Astrocyte (in vitro differentiated cells and primary cell): ENCODE measurements around the gene RNF214. TPM values are rescaled to one million over a fixed set of nuclear protein-coding genes. Genes with fewer than 3 reads are reported as not detected.

Source experiments
- DNase-seq: peaks from one replicate; pipeline ENCODE4 v3.0.0-alpha.2; 2010; ENCODE audit warnings: low read depth
- FAIRE-seq: peaks from 2 replicates; lab custom pipeline; 2011; peaks lifted over from hg19 to GRCh38; lab: Jason Lieb, UNC
- H2AFZ ChIP-seq: 2 replicates; pipeline ENCODE4 v1.6.0; 2012; ENCODE audit warnings: low read depth, low read length, inconsistent platforms
- H3K27ac ChIP-seq: 2 replicates; pipeline ENCODE4 v1.5.1; 2011; ENCODE audit warnings: low read depth, low read length, inconsistent platforms
- H3K27me3 ChIP-seq: 2 replicates; pipeline ENCODE4 v1.6.0; 2011; ENCODE audit warnings: low read length, inconsistent platforms; ENCODE audit not compliant: insufficient read depth
- H3K36me3 ChIP-seq: 2 replicates; pipeline ENCODE4 v1.5.1; 2011; ENCODE audit warnings: low read length, inconsistent platforms; ENCODE audit not compliant: insufficient read depth
- H3K4me1 ChIP-seq: 2 replicates; pipeline ENCODE4 v1.5.1; 2011; ENCODE audit warnings: low read length, inconsistent platforms; ENCODE audit not compliant: insufficient read depth
- H3K4me2 ChIP-seq: 2 replicates; pipeline ENCODE4 v1.6.0; 2012; ENCODE audit warnings: low read length, inconsistent platforms
- H3K4me3 ChIP-seq: 2 replicates; pipeline ENCODE4 v1.5.1; 2011; ENCODE audit warnings: low read depth, mild to moderate bottlenecking, low read length, inconsistent platforms; ENCODE audit not compliant: insufficient read depth
- H3K79me2 ChIP-seq: 2 replicates; pipeline ENCODE4 v1.6.0; 2012; ENCODE audit warnings: mild to moderate bottlenecking, low read length, inconsistent platforms; ENCODE audit not compliant: insufficient read depth
- H3K9ac ChIP-seq: 2 replicates; pipeline ENCODE4 v1.6.0; 2012; ENCODE audit warnings: mild to moderate bottlenecking, low read length, inconsistent platforms
- H3K9me3 ChIP-seq: 2 replicates; pipeline ENCODE4 v1.5.1; 2012; ENCODE audit warnings: low read depth, mild to moderate bottlenecking, low read length, inconsistent platforms; ENCODE audit not compliant: insufficient read depth
- H4K20me1 ChIP-seq: 2 replicates; pipeline ENCODE4 v1.6.0; 2012; ENCODE audit warnings: low read length, inconsistent platforms; ENCODE audit not compliant: insufficient read depth
- H3K27ac Mint-ChIP-seq: one replicate; pipeline ENCODE4 v1.8.0; 2021; ENCODE audit warnings: mild to moderate bottlenecking, mixed read lengths; ENCODE audit not compliant: unreplicated experiment
- H3K27me3 Mint-ChIP-seq: one replicate; pipeline ENCODE4 v1.8.0; 2021; ENCODE audit warnings: low read depth, mixed read lengths; ENCODE audit not compliant: unreplicated experiment
- H3K36me3 Mint-ChIP-seq: one replicate; pipeline ENCODE4 v1.8.0; 2021; ENCODE audit warnings: low read depth, mixed read lengths; ENCODE audit not compliant: unreplicated experiment
- H3K4me1 Mint-ChIP-seq: one replicate; pipeline ENCODE4 v1.8.0; 2021; ENCODE audit warnings: low read depth, mixed read lengths; ENCODE audit not compliant: unreplicated experiment
- H3K4me3 Mint-ChIP-seq: one replicate; pipeline ENCODE4 v1.8.0; 2021; ENCODE audit warnings: mild to moderate bottlenecking, moderate library complexity, mixed read lengths; ENCODE audit not compliant: unreplicated experiment
- H3K9me3 Mint-ChIP-seq: one replicate; pipeline ENCODE4 v1.8.0; 2021; ENCODE audit warnings: mild to moderate bottlenecking, mixed read lengths; ENCODE audit not compliant: unreplicated experiment
- CTCF ChIP-seq: IDR thresholded peaks from 2 replicates; pipeline ENCODE4 v1.5.1; 2011; ENCODE audit warnings: low read depth, mild to moderate bottlenecking, inconsistent platforms, low read length, moderate library complexity; ENCODE audit not compliant: insufficient read depth
- EZH2 ChIP-seq: IDR thresholded peaks from 2 replicates; pipeline ENCODE4 v1.6.1; 2012; ENCODE audit warnings: mild to moderate bottlenecking, low read length, inconsistent platforms; ENCODE audit not compliant: insufficient read depth
- total RNA-seq: library from RNA; stranded (reverse); gene quantifications from 2 replicates; pipeline ENCODE4 v1.2.1, GENCODE V29; 2021

Gene RNF214
- total RNA-seq, 1 donor from 2014 or later: 23.6 TPM

DNA sequence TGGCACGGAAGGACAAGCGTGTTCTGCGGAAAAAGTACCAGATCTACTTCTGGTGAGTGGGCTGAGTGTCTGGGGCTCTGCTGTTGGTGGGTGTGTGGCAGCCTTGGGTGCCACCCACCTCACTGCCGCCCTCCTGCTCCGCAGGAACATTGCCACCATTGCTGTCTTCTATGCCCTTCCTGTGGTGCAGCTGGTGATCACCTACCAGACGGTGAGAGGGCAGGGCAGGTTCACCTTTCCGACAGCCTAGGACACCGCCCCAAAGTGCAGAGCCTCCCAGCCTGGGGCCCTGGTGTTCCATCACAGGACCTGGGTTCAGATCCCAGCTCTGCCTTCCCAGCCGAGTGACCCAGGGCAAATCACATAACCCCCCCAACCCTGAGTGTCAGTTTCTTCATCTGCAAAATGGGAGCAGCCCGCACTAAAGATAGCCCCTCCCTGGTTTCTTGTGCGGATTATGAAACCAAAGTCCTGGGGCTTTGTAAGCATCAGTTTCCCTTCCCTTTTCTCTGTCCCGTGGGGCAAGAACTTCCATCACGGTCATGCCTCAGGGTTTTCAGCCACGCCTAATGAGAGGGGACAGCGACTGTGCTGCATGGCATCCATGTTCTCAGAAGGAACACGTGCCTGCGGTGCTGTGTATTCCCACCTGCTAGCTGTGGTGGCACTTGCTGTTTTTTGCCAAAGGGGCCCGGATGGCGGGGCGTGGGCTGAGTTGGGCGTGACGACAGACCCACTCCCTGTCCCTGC lies 43.1 kb upstream of the RNF214 start:
- FAIRE-seq (no peak), DNase-seq (no peak)
- H3K9ac ChIP-seq: no peak overlapping the region
- TF ChIP-seq CTCF (no peak), EZH2 (no peak)
- H2AFZ ChIP-seq: no peak overlapping the region
- Mint-ChIP-seq H3K27me3 (no peaks in the 10 kb centered on the region), H3K36me3 (peaks cover 39% of the 10 kb centered on the region), H3K4me3 (no peak overlapping the region), H3K4me1 (peaks cover 3% of the 10 kb centered on the region), H3K27ac (no peak overlapping the region), H3K9me3 (no peaks in the 10 kb centered on the region)
- no peaks in the 10 kb centered on the region for H3K4me1 ChIP-seq
- no peak overlapping the region for H3K27ac ChIP-seq
- no peaks in the 10 kb centered on the region for H3K79me2 ChIP-seq
- no peaks in the 10 kb centered on the region for H4K20me1 ChIP-seq
- H3K4me2 ChIP-seq: no peak overlapping the region
- no peaks in the 10 kb centered on the region for H3K9me3 ChIP-seq
- peaks cover 14% of the 10 kb centered on the region for H3K36me3 ChIP-seq
- H3K27me3 ChIP-seq: no peaks in the 10 kb centered on the region
- no peak overlapping the region for H3K4me3 ChIP-seq

- Histone ChIP-seq H3K4me2 (no peak overlapping the region), H4K20me1 (no peaks in the 10 kb centered on the region), H2AFZ (no peak overlapping the region), H3K79me2 (no peaks in the 10 kb centered on the region), H3K27me3 (no peaks in the 10 kb centered on the region), H3K4me3 (no peak overlapping the region), H3K4me1 (no peaks in the 10 kb centered on the region), H3K36me3 (peaks cover 14% of the 10 kb centered on the region), H3K9me3 (no peaks in the 10 kb centered on the region), H3K9ac (no peak overlapping the region), H3K27ac (no peak overlapping the region)
- no peaks in the 10 kb centered on the region for H3K9me3 Mint-ChIP-seq
- no peak overlapping the region for H3K4me3 Mint-ChIP-seq
- peaks cover 43% of the 10 kb centered on the region for H3K36me3 Mint-ChIP-seq
- H3K4me1 Mint-ChIP-seq: peaks cover 3% of the 10 kb centered on the region
- no peak for TF ChIP-seq CTCF
- TF ChIP-seq EZH2: no peak
- no peak for DNase-seq
- H3K27ac Mint-ChIP-seq: no peak overlapping the region
- no peaks in the 10 kb centered on the region for H3K27me3 Mint-ChIP-seq
- no peak for FAIRE-seq
Observed at GRCh38 chr11:117189941-117190544, 42.4 kb upstream of the RNF214 start.
